22Rv1 (cell line): ENCODE data around the gene DNAI2.

Source experiments
- ZFX ChIP-seq: fragments of 450-650 bp; IDR thresholded peaks from 2 replicates; pipeline ENCODE4 v1.6.1; 2017; ENCODE audit warnings: antibody characterized with exemption, borderline replicate concordance
- TF ChIP-seq, protein P1 (sequence below): fragments of 450-650 bp; IDR thresholded peaks from 2 replicates; pipeline ENCODE4 v1.5.1; 2017; ENCODE audit warnings: mild to moderate bottlenecking

DNA sequence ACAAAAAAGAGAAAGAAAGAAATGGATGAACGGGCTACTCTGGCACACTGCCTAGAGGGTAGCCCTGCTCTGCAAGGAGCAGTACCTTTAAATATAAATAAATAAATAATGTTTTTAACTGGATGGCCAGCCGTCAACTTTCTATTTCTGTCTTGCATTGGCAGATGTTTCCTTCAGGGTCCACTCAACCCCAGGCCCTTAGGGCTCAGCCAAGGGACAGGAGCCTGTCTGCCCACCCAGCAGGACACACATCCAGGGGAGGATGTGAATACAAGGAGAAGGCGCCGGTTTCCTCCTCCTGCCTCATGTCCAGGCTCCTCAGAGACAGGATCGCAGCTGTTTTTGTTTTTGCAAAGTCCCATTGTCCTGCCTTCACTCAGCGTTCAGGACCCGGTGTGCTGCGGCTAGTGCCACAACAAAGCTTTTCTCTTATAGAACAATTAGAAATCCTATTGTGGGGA is 38.1 kb upstream of the DNAI2 start:
- TF ChIP-seq, protein P1, sequence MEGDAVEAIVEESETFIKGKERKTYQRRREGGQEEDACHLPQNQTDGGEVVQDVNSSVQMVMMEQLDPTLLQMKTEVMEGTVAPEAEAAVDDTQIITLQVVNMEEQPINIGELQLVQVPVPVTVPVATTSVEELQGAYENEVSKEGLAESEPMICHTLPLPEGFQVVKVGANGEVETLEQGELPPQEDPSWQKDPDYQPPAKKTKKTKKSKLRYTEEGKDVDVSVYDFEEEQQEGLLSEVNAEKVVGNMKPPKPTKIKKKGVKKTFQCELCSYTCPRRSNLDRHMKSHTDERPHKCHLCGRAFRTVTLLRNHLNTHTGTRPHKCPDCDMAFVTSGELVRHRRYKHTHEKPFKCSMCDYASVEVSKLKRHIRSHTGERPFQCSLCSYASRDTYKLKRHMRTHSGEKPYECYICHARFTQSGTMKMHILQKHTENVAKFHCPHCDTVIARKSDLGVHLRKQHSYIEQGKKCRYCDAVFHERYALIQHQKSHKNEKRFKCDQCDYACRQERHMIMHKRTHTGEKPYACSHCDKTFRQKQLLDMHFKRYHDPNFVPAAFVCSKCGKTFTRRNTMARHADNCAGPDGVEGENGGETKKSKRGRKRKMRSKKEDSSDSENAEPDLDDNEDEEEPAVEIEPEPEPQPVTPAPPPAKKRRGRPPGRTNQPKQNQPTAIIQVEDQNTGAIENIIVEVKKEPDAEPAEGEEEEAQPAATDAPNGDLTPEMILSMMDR: no peak
- TF ChIP-seq ZFX: no peak
